Mesenchymal stem cell (in vitro differentiated cells and primary cell): ENCODE results near the gene STING1.

Source experiments
- DNase-seq: peaks from one replicate; pipeline ENCODE4 v3.0.0-alpha.2; 2013
- H2AFZ ChIP-seq: one replicate; pipeline ENCODE4 v1.6.1; 2013; ENCODE audit warnings: low read depth, mild to moderate bottlenecking, control low read depth, inconsistent platforms, low read length, moderate library complexity
- H2AK5ac ChIP-seq: 2 replicates; pipeline ENCODE4 v1.6.1; 2013; ENCODE audit warnings: low read length, moderate library complexity, mild to moderate bottlenecking, inconsistent platforms; ENCODE audit not compliant: severe bottlenecking
- H2BK120ac ChIP-seq: one replicate; pipeline ENCODE4 v1.6.1; 2013; ENCODE audit warnings: low read depth, mild to moderate bottlenecking, inconsistent platforms, low read length, moderate library complexity
- H2BK12ac ChIP-seq, 2 experiments: one replicate each; pipeline ENCODE4 v1.6.1; 2013; ENCODE audit warnings: inconsistent platforms in 2 of 2, low read length in 2 of 2, mild to moderate bottlenecking in 2 of 2, moderate library complexity in 2 of 2, control low read depth in 1 of 2
- H2BK15ac ChIP-seq: one replicate; pipeline ENCODE4 v1.6.1; 2013; ENCODE audit warnings: mild to moderate bottlenecking, low read depth, inconsistent platforms; ENCODE audit not compliant: poor library complexity, severe bottlenecking
- H2BK5ac ChIP-seq: 2 replicates; pipeline ENCODE4 v1.6.1; 2013; ENCODE audit warnings: low read depth, mild to moderate bottlenecking, low read length, control low read depth, inconsistent platforms; ENCODE audit not compliant: poor library complexity, severe bottlenecking
- H3K14ac ChIP-seq, 2 experiments: one replicate each; pipeline ENCODE4 v1.6.1; 2013; ENCODE audit warnings: inconsistent platforms in 2 of 2, low read length in 2 of 2, control low read depth in 1 of 2, mild to moderate bottlenecking in 1 of 2, moderate library complexity in 1 of 2
- H3K18ac ChIP-seq, 2 experiments: one replicate each; pipeline ENCODE4 v1.6.1; 2013; ENCODE audit warnings: inconsistent platforms in 2 of 2, low read length in 2 of 2, control low read depth in 1 of 2, low read depth in 1 of 2, mild to moderate bottlenecking in 1 of 2
- H3K23ac ChIP-seq, 2 experiments: one replicate each; pipeline ENCODE4 v1.6.1; 2013; ENCODE audit warnings: inconsistent platforms in 2 of 2, low read length in 2 of 2, mild to moderate bottlenecking in 2 of 2, moderate library complexity in 2 of 2, control low read depth in 1 of 2
- H3K27ac ChIP-seq: 2 replicates; pipeline ENCODE4 v1.5.1; 2013; ENCODE audit warnings: mild to moderate bottlenecking, moderate library complexity, low read length, control low read depth, inconsistent platforms; ENCODE audit not compliant: poor library complexity, severe bottlenecking
- H3K27me3 ChIP-seq, 2 experiments: 2 replicates each; pipeline versions ENCODE4 v1.6.1 to v1.7.0; 2013; ENCODE audit warnings: low read length in 2 of 2, mild to moderate bottlenecking in 2 of 2, moderate library complexity in 2 of 2, control low read depth in 1 of 2, inconsistent platforms in 1 of 2; ENCODE audit not compliant: control insufficient read depth in 1 of 2, insufficient read depth in 1 of 2
- H3K36me3 ChIP-seq, 2 experiments: 2 replicates each; pipeline versions ENCODE4 v1.6.1 to v1.7.0; 2013; ENCODE audit warnings: low read length in 2 of 2, control low read depth in 1 of 2, inconsistent platforms in 1 of 2, low read depth in 1 of 2, mild to moderate bottlenecking in 1 of 2; ENCODE audit not compliant: insufficient read depth in 2 of 2, control insufficient read depth in 1 of 2
- H3K4ac ChIP-seq, 2 experiments: one replicate each; pipeline ENCODE4 v1.6.1; 2013; ENCODE audit warnings: inconsistent platforms in 2 of 2, low read length in 2 of 2, mild to moderate bottlenecking in 2 of 2, moderate library complexity in 2 of 2, control low read depth in 1 of 2, low read depth in 1 of 2
- H3K4me1 ChIP-seq: 2 replicates; pipeline ENCODE4 v1.6.1; 2013; ENCODE audit warnings: low read depth, low read length, control low read depth; ENCODE audit not compliant: control insufficient read depth, insufficient read depth
- H3K4me2 ChIP-seq: 2 replicates; pipeline ENCODE4 v1.6.1; 2013; ENCODE audit warnings: low read length, mild to moderate bottlenecking, inconsistent platforms; ENCODE audit not compliant: poor library complexity, severe bottlenecking
- H3K4me3 ChIP-seq, 2 experiments: 2 replicates each; pipeline versions ENCODE4 v1.5.1 to v1.7.0; 2013; ENCODE audit warnings: low read length in 2 of 2, mild to moderate bottlenecking in 2 of 2, control low read depth in 1 of 2, low read depth in 1 of 2; ENCODE audit not compliant: insufficient read depth in 1 of 2
- H3K79me1 ChIP-seq: replicated peaks from 2 replicates; pipeline ENCODE4 v1.6.1; 2013; ENCODE audit warnings: mild to moderate bottlenecking, control low read depth, low read length, inconsistent platforms; ENCODE audit not compliant: poor library complexity, severe bottlenecking
- H3K9ac ChIP-seq: 2 replicates; pipeline ENCODE4 v1.7.0; 2013; ENCODE audit warnings: mild to moderate bottlenecking, low read length, moderate library complexity
- H3K9me3 ChIP-seq: 2 replicates; pipeline ENCODE4 v1.7.0; 2013; ENCODE audit warnings: mild to moderate bottlenecking, low read length; ENCODE audit not compliant: control insufficient read depth
- H4K8ac ChIP-seq: one replicate; pipeline ENCODE4 v1.6.1; 2013; ENCODE audit warnings: inconsistent platforms, mild to moderate bottlenecking, low read length, moderate library complexity
- H4K91ac ChIP-seq: one replicate; pipeline ENCODE4 v1.6.1; 2013; ENCODE audit warnings: mild to moderate bottlenecking, low read length, inconsistent platforms
- whole genome bisulfite sequencing: methylation state at CpG from one replicate; pipeline ENCODE4 v1.1.7; 2013; ENCODE audit warnings: mixed read lengths; 5-methylcytosine and 5-hydroxymethylcytosine counted together

The STING1 gene

GRCh38 chr5:139454568-139455290 lies 27.8 kb downstream of the STING1 start:
- H2BK15ac ChIP-seq = no peak overlapping the region
- 93% methylated on average over 11 of the region's 11 CpGs for WGBS
- no peaks in the 10 kb centered on the region for H3K9me3 ChIP-seq
- no peaks in the 10 kb centered on the region for H3K79me1 ChIP-seq
- peaks cover 0 to 26% of the 10 kb centered on the region in 2 experiments for H3K36me3 ChIP-seq
- no peak overlapping the region for H3K14ac ChIP-seq
- H2AFZ ChIP-seq = no peak overlapping the region
- H2BK12ac ChIP-seq = no peak overlapping the region
- H3K18ac ChIP-seq = no peak overlapping the region
- no peak overlapping the region for H3K27ac ChIP-seq
- DNase-seq = no peak
- H2BK5ac ChIP-seq = no peak overlapping the region
- no peak overlapping the region for H3K4me2 ChIP-seq
- H3K9ac ChIP-seq = no peak overlapping the region
- H2AK5ac ChIP-seq = no peak overlapping the region
- no peak overlapping the region for H3K4ac ChIP-seq
- H2BK120ac ChIP-seq = no peak overlapping the region
- peaks cover 12% of the 10 kb centered on the region for H3K4me1 ChIP-seq
- H3K4me3 ChIP-seq = no peak overlapping the region
- no peak overlapping the region for H3K23ac ChIP-seq
- no peak overlapping the region for H4K8ac ChIP-seq
- H3K27me3 ChIP-seq = no peaks in the 10 kb centered on the region
- no peak overlapping the region for H4K91ac ChIP-seq

GRCh38 chr5:139453683-139454567 lies 28.6 kb downstream of the STING1 start:
- Histone ChIP-seq H3K4me3 (peak overlapping the region in 1 of 2 experiments; percentile 19), H2AFZ (no peak overlapping the region), H2AK5ac (no peak overlapping the region), H3K4me2 (no peak overlapping the region), H3K4ac (no peak overlapping the region), H3K18ac (peak overlapping the region in 1 of 2 experiments; percentile 1), H3K36me3 (peaks cover 0 to 26% of the 10 kb centered on the region in 2 experiments), H2BK5ac (no peak overlapping the region), H3K4me1 (peaks cover 8% of the 10 kb centered on the region), H3K79me1 (no peaks in the 10 kb centered on the region), H3K27me3 (no peaks in the 10 kb centered on the region), H3K23ac (no peak overlapping the region), H4K91ac (peak overlapping the region; percentile 9), H2BK12ac (peak overlapping the region; percentile 10 to 11), H3K9me3 (no peaks in the 10 kb centered on the region), H3K9ac (no peak overlapping the region), H4K8ac (peak overlapping the region; percentile 14), H3K14ac (peak overlapping the region in 1 of 2 experiments; percentile 44), H2BK15ac (no peak overlapping the region), H2BK120ac (no peak overlapping the region), H3K27ac (no peak overlapping the region)
- 98% methylated on average over 3 of the region's 3 CpGs for WGBS
- DNase-seq = no peak

GRCh38 chr5:139451878-139452660 lies 30.5 kb downstream of the STING1 start:
- Histone ChIP-seq H2BK15ac (no peak overlapping the region), H4K8ac (no peak overlapping the region), H3K4me3 (no peak overlapping the region), H3K9me3 (no peaks in the 10 kb centered on the region), H3K23ac (peak overlapping the region in 1 of 2 experiments; percentile 10), H3K4me1 (peaks cover 8% of the 10 kb centered on the region), H2BK5ac (no peak overlapping the region), H2AK5ac (no peak overlapping the region), H4K91ac (no peak overlapping the region), H3K27me3 (no peaks in the 10 kb centered on the region), H3K79me1 (no peaks in the 10 kb centered on the region), H3K27ac (no peak overlapping the region), H3K36me3 (peaks cover 0 to 26% of the 10 kb centered on the region in 2 experiments), H3K4ac (no peak overlapping the region), H3K14ac (peak overlapping the region in 1 of 2 experiments; percentile 71), H2BK12ac (peak overlapping the region in 1 of 2 experiments; percentile 70), H3K4me2 (no peak overlapping the region), H3K18ac (peak overlapping the region in 1 of 2 experiments; percentile 77), H2BK120ac (no peak overlapping the region), H2AFZ (no peak overlapping the region), H3K9ac (no peak overlapping the region)
- 72% methylated on average over 3 of the region's 3 CpGs for WGBS
- no peak for DNase-seq
